ENCODE data around the gene DDX41.

The DDX41 gene

DNA sequence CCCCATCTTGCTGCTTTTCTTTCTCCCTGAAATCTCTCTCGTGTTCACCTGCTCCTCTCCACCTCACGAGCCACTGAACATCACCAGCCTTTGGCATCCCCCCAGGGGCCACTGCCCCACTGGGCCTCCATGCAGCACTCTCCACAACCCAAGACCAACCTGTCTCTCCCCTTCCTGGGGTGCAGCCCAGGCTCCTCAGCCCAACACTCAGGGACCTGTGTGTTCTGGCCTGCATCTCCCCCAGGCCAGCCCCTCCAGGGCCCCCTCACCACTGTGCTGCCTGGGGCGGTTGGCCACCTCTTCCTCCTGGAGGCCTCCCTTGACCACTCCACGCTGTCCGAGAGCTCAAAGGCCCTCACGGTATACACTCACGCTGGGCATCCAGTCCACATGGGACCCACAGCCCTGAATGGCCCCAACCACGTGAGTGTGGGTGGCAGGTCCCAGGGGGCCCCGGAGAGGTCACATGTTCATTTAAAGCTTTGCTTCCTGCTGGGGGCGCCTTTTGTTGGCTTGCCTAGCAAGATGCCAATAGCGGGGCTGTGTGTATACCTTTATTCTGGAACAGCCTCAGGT is 6.7 kb downstream of the DDX41 start:
- no peak for TF ChIP-seq CTCF (conservative IDR thresholded peaks at IDR 0.05; ENCODE audit: low read depth, low read length)
- H3K4me3 ChIP-seq (ENCODE audit: low read depth, low read length): no peak overlapping the region
- no peak for DNase-seq (ENCODE audit: low read depth)

- H3K4me3 ChIP-seq (ENCODE audit: low read depth, low read length): no peak within 1 kb of the TSS
- no peak for DNase-seq (ENCODE audit: low read depth)
- TF ChIP-seq CTCF (conservative IDR thresholded peaks at IDR 0.05; ENCODE audit: low read depth, low read length): no peak
Observed at GRCh38 chr5:177509381-177509951, 7.3 kb downstream of the DDX41 start, which contains the start of gene DOK3. Gene DOK3, minus strand, starts transcription at chr5:177509826. Its CDS starts 286 bp downstream, at chr5:177509540.

DNA sequence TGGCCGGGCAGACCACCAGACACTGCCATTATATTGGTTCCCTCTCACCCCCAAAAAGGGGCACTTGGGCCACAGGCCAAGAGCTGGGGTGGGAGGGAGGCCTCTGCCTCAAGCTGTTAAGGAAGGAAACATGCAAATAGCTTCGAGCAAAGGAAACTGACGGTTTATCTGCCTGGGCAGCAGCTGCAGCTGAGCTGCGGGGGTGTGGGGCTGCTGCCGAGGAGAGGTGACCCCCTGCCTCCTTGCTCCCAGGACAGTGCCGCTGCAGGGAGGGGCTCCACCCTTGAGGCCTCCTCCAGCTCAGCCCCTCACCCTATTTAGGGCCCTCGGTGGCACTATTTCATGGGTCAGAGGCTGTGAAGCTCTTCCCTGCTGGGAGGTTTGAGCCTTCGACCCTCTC is 7.9 kb downstream of the DDX41 start:
- no peak overlapping the region for H3K4me3 ChIP-seq (ENCODE audit: low read depth, low read length)
- TF ChIP-seq CTCF (conservative IDR thresholded peaks at IDR 0.05; ENCODE audit: low read depth, low read length): no peak
- no peak for DNase-seq (ENCODE audit: low read depth)

GRCh38 chr5:177508221-177508611 is 8.5 kb downstream of the DDX41 start:
- no peak overlapping the region for H3K4me3 ChIP-seq (ENCODE audit: low read depth, low read length)
- DNase-seq (ENCODE audit: low read depth): no peak
- TF ChIP-seq CTCF (conservative IDR thresholded peaks at IDR 0.05; ENCODE audit: low read depth, low read length): no peak

GRCh38 chr5:177507596-177508220 is 9.1 kb downstream of the DDX41 start:
- no peak for TF ChIP-seq CTCF (conservative IDR thresholded peaks at IDR 0.05; ENCODE audit: low read depth, low read length)
- no peak for DNase-seq (ENCODE audit: low read depth)
- H3K4me3 ChIP-seq (ENCODE audit: low read depth, low read length): no peak overlapping the region

DNA sequence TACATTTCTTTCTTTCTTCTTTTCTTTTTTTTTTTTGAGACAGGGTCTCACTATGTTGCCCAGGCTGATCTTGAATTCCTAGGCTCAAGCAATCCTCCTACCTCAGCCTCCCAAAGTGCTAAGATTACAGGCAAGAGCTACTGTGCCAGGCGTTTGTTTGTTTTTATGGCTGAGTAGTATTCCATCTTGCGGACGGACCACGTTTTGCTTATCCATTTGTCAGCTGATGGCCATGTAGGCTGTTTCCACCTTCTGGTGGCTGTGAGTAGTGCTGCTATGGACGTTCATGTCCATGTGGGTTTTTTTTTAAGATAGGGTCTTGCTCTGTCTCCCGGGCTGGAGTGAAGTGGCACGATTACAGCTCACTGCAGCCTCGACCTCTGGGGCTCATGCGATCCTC is 9.6 kb downstream of the DDX41 start:
- peak; percentile 55 for TF ChIP-seq CTCF (conservative IDR thresholded peaks at IDR 0.05; ENCODE audit: low read depth, low read length)
- DNase-seq (ENCODE audit: low read depth): peak; percentile 58
- no peak overlapping the region for H3K4me3 ChIP-seq (ENCODE audit: low read depth, low read length)

- no peak for DNase-seq (ENCODE audit: low read depth)
- H3K4me3 ChIP-seq (ENCODE audit: low read depth, low read length): no peak overlapping the region
- TF ChIP-seq CTCF (conservative IDR thresholded peaks at IDR 0.05; ENCODE audit: low read depth, low read length): no peak
Observed at GRCh38 chr5:177505075-177505474, 11.7 kb downstream of the DDX41 start.

All from choroid plexus epithelial cell (primary cell).